Cardiac fibroblast (primary cell): ENCODE data around the gene ZNF556.

Experiments used
- DNase-seq, 2 donors: peaks; one replicate each; pipeline versions ENCODE4 v3.0.0 to v3.0.0-alpha.2; 2010; ENCODE audit warnings: low read depth in 2 of 2
- H3K4me3 ChIP-seq, 2 donors: replicated peaks in 1 of 2; 1 replicate in 1 of 2; 2 replicates in 1 of 2; pipeline ENCODE4 v1.5.1; 2011; ENCODE audit warnings: low read depth in 2 of 2, low read length in 2 of 2, mild to moderate bottlenecking in 2 of 2, moderate library complexity in 1 of 2
- CTCF ChIP-seq: IDR thresholded peaks from one replicate; pipeline ENCODE4 v1.5.1; 2011; ENCODE audit warnings: low read depth, mild to moderate bottlenecking, low read length, inconsistent platforms

The ZNF556 gene

GRCh38 chr19:2867025-2867991 is at the start of gene ZNF556:
Gene ZNF556 (plus strand): TSS chr19:2867335. CDS start chr19:2867422, 87 bp downstream.
- TF ChIP-seq CTCF: no peak
- DNase-seq: no peak
- H3K4me3 ChIP-seq: no peak within 1 kb of the TSS

- DNase-seq: peak; percentile 96 to 98
- peak within 1 kb of the TSS; percentile 75 to 90 for H3K4me3 ChIP-seq
- peak; percentile 96 for TF ChIP-seq CTCF
Observed at GRCh38 chr19:2819540-2820111, 47.5 kb upstream of the ZNF556 start, which contains the start of gene ZNF554. Gene ZNF554 (plus strand): TSS chr19:2819868. CDS start chr19:2820072, 204 bp downstream.

GRCh38 chr19:2820112-2820702 is 46.9 kb upstream of the ZNF556 start:
- DNase-seq: no peak
- no peak for TF ChIP-seq CTCF
- H3K4me3 ChIP-seq: peak overlapping the region; percentile 75 to 90

- no peak for TF ChIP-seq CTCF
- DNase-seq: no peak
- H3K4me3 ChIP-seq: no peak overlapping the region
Observed at GRCh38 chr19:2822846-2823245, 44.3 kb upstream of the ZNF556 start.

GRCh38 chr19:2823646-2824045 is 43.5 kb upstream of the ZNF556 start:
- no peak overlapping the region for H3K4me3 ChIP-seq
- TF ChIP-seq CTCF: no peak
- DNase-seq: no peak

- DNase-seq: no peak
- no peak for TF ChIP-seq CTCF
- H3K4me3 ChIP-seq: no peak overlapping the region
Observed at GRCh38 chr19:2824129-2824528, 43.0 kb upstream of the ZNF556 start.
